PC-3 (cell line): ENCODE measurements around the gene GALNT18. TPM values are rescaled to one million over a fixed set of nuclear protein-coding genes. Genes with fewer than 3 reads are reported as not detected.

Source experiments
- ATAC-seq: fragments of 200-7000 bp; cut with Tn5 transposase; 2 replicates; pipeline ENCODE4 v1.9.1; 2020; ENCODE audit warnings: mild to moderate bottlenecking, moderate library complexity
- BruUV-seq: library from RNA; stranded (reverse); fragments of 400-500 nt; replicated peaks from 2 replicates; lab custom pipeline; 2021; lab: Mats Ljungman, UMichigan
- CTCF ChIA-PET: fragments of 300-600 bp; sonication (Branson Sonifier 250); formaldehyde crosslinking; loops from one replicate; lab custom pipeline; 2022; ENCODE audit warnings: antibody characterized with exemption; lab: Charles Lee
- POLR2A ChIA-PET: fragments of 300-600 bp; sonication (Branson Sonifier 250); formaldehyde crosslinking; loops from one replicate; lab custom pipeline; 2022; ENCODE audit warnings: antibody characterized with exemption; ENCODE audit not compliant: unreplicated experiment; lab: Charles Lee
- DNase-seq: peaks from one replicate; pipeline ENCODE4 v3.0.0-alpha.2; 2015
- H2AFZ ChIP-seq: fragments of 300-600 bp; sonication (generic); 2 replicates; pipeline ENCODE4 v1.6.0; 2016; ENCODE audit warnings: antibody characterized with exemption, low read length
- H3F3A ChIP-seq: fragments of 300-600 bp; sonication (generic); one replicate; pipeline ENCODE4 v1.6.0; 2017; ENCODE audit warnings: antibody characterized with exemption, low read length, control low read depth, mild to moderate bottlenecking; ENCODE audit not compliant: unreplicated experiment
- H3K27ac ChIP-seq: fragments of 300-600 bp; sonication (generic); 2 replicates; pipeline ENCODE4 v1.5.1; 2016; ENCODE audit warnings: mild to moderate bottlenecking, low read length
- H3K27me3 ChIP-seq: fragments of 300-600 bp; sonication (generic); 2 replicates; pipeline ENCODE4 v1.6.1; 2016; ENCODE audit warnings: low read length, mixed read lengths
- H3K36me3 ChIP-seq: fragments of 300-600 bp; sonication (generic); 2 replicates; pipeline ENCODE4 v1.6.1; 2016; ENCODE audit warnings: low read depth, mixed run types, low read length, mixed read lengths
- H3K4me1 ChIP-seq: fragments of 300-600 bp; sonication (generic); 2 replicates; pipeline ENCODE4 v1.5.1; 2016; ENCODE audit warnings: low read length; ENCODE audit not compliant: insufficient read depth
- H3K4me2 ChIP-seq: fragments of 300-600 bp; sonication (generic); 2 replicates; pipeline ENCODE4 v1.6.0; 2016; ENCODE audit warnings: low read length
- H3K4me3 ChIP-seq: fragments of 300-600 bp; sonication (generic); 2 replicates; pipeline ENCODE4 v1.5.1; 2016; ENCODE audit warnings: mild to moderate bottlenecking, low read length, mixed read lengths
- H3K79me2 ChIP-seq: fragments of 300-600 bp; sonication (generic); 2 replicates; pipeline ENCODE4 v1.6.1; 2017; ENCODE audit warnings: low read length, mixed read lengths
- H3K9ac ChIP-seq: fragments of 300-600 bp; sonication (generic); 2 replicates; pipeline ENCODE4 v1.6.0; 2016; ENCODE audit warnings: mild to moderate bottlenecking, low read length
- H3K9me2 ChIP-seq: fragments of 300-600 bp; sonication (generic); replicated peaks from 2 replicates; pipeline ENCODE4 v1.6.1; 2016; ENCODE audit warnings: mixed run types, low read length, mixed read lengths
- H3K9me3 ChIP-seq: fragments of 300-600 bp; sonication (generic); 2 replicates; pipeline ENCODE4 v1.6.1; 2016; ENCODE audit warnings: low read length, mixed read lengths
- H4K20me1 ChIP-seq: fragments of 300-600 bp; sonication (generic); 2 replicates; pipeline ENCODE4 v1.6.1; 2016; ENCODE audit warnings: low read length, mixed read lengths
- CTCF ChIP-seq: fragments of 300-600 bp; sonication (generic); conservative IDR thresholded peaks from 2 replicates; pipeline ENCODE4 v1.5.1; 2017; ENCODE audit warnings: antibody characterized with exemption, low read depth, mild to moderate bottlenecking, low read length
- EZH2 ChIP-seq: fragments of 300-600 bp; sonication (generic); IDR thresholded peaks from one replicate; pipeline ENCODE4 v1.6.1; 2017; ENCODE audit warnings: antibody characterized with exemption, mild to moderate bottlenecking, low read length; ENCODE audit not compliant: unreplicated experiment
- EZH2phosphoT487 ChIP-seq: fragments of 300-600 bp; sonication (generic); IDR thresholded peaks from 2 replicates; pipeline ENCODE4 v1.6.1; 2018; ENCODE audit warnings: mild to moderate bottlenecking, antibody characterized with exemption, low read length, borderline replicate concordance
- intact Hi-C: fragments of 100-400 bp; cut with micrococcal nuclease; formaldehyde crosslinking; loops from 2 replicates; pipeline ENCODE4 v1.9.0; 2023
- total RNA-seq: library from RNA; depleted of rRNA; stranded (reverse); fragments of >200 nt; gene quantifications from 2 replicates; pipeline ENCODE4 v1.2.3, GENCODE V29; 2014

GALNT18 gene
- total RNA-seq, 1 experiment from 2014 or later = 34.5 TPM

GRCh38 chr11:11537372-11537771 is 84.4 kb downstream of the GALNT18 start:
- H3K27ac ChIP-seq = no peak overlapping the region
- ATAC-seq = no peak
- H3K9ac ChIP-seq = no peak overlapping the region
- H4K20me1 ChIP-seq = no peaks in the 10 kb centered on the region
- H3K79me2 ChIP-seq = 0 out of 2 replicates have a peak, but pooled peaks cover 11% of the 10 kb centered on the region
- intact Hi-C loops = no loop called here
- no peaks in the 10 kb centered on the region for H3K27me3 ChIP-seq
- H3F3A ChIP-seq = no peaks in the 10 kb centered on the region
- POLR2A ChIA-PET = no interaction called here
- BruUV-seq = no TSS peak
- no peaks in the 10 kb centered on the region for H3K9me3 ChIP-seq
- no peak overlapping the region for H3K4me3 ChIP-seq
- H3K4me1 ChIP-seq = no peaks in the 10 kb centered on the region
- no peaks in the 10 kb centered on the region for H3K36me3 ChIP-seq
- CTCF ChIA-PET = no interaction called here
- H3K9me2 ChIP-seq = no peaks in the 10 kb centered on the region
- DNase-seq = no peak
- no peak for TF ChIP-seq CTCF
- TF ChIP-seq EZH2phosphoT487 = no peak
- no peak for TF ChIP-seq EZH2
- no peak overlapping the region for H3K4me2 ChIP-seq
- H2AFZ ChIP-seq = no peak overlapping the region

DNA sequence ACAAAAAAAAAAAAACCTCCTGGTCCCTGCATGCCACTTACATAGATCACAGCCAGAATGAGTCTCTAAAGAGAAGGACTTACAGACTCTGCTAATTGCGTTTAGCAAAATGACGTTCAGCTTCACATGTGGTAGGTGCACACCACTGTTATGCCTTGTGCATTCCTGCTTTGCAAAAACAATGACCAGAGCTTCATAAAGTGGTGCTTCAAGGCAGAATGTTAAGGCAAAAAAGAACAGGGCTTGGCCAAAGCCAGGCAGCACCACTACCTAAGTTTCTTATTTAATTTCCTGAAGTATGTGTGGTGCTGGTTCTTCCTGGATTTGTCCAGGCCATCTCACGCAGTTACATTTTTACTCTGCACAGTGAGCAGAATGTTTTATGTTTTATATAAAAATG is 85.2 kb downstream of the GALNT18 start:
- no peak overlapping the region for H3K9ac ChIP-seq
- H3K27ac ChIP-seq = no peak overlapping the region
- TF ChIP-seq CTCF (no peak), EZH2phosphoT487 (no peak), EZH2 (no peak)

GRCh38 chr11:11535611-11536010 is 86.2 kb downstream of the GALNT18 start:
- ATAC-seq = no peak

More for the DNA sequence above, 85.2 kb downstream of the GALNT18 start:
- ATAC-seq (no peak), DNase-seq (no peak)
- Histone ChIP-seq H3K27me3 (no peaks in the 10 kb centered on the region), H3K9me3 (no peaks in the 10 kb centered on the region), H3K4me3 (no peak overlapping the region), H3K36me3 (no peaks in the 10 kb centered on the region), H3F3A (no peaks in the 10 kb centered on the region), H3K9me2 (no peaks in the 10 kb centered on the region), H3K4me2 (no peak overlapping the region), H4K20me1 (no peaks in the 10 kb centered on the region), H3K79me2 (0 out of 2 replicates have a peak, but pooled peaks cover 11% of the 10 kb centered on the region), H2AFZ (no peak overlapping the region), H3K4me1 (no peaks in the 10 kb centered on the region)
- no TSS peak for BruUV-seq
- ChIA-PET CTCF (no interaction called here), POLR2A (no interaction called here)
- intact Hi-C loops = no loop called here

More at GRCh38 chr11:11535611-11536010, 86.2 kb downstream of the GALNT18 start:
- ChIA-PET POLR2A (no interaction called here), CTCF (no interaction called here)
- no peak for TF ChIP-seq CTCF
- no peak for TF ChIP-seq EZH2phosphoT487
- TF ChIP-seq EZH2 = no peak
- no peaks in the 10 kb centered on the region for H3K9me3 ChIP-seq
- 0 out of 2 replicates have a peak, but pooled peaks cover 11% of the 10 kb centered on the region for H3K79me2 ChIP-seq
- H2AFZ ChIP-seq = no peak overlapping the region
- no peak overlapping the region for H3K27ac ChIP-seq
- no peak overlapping the region for H3K4me3 ChIP-seq
- no TSS peak for BruUV-seq
- DNase-seq = no peak
- no peaks in the 10 kb centered on the region for H3K9me2 ChIP-seq
- intact Hi-C loops = no loop called here
- no peaks in the 10 kb centered on the region for H4K20me1 ChIP-seq
- no peaks in the 10 kb centered on the region for H3K27me3 ChIP-seq
- no peaks in the 10 kb centered on the region for H3F3A ChIP-seq
- H3K36me3 ChIP-seq = no peaks in the 10 kb centered on the region
- H3K4me2 ChIP-seq = no peak overlapping the region
- no peaks in the 10 kb centered on the region for H3K4me1 ChIP-seq
- no peak overlapping the region for H3K9ac ChIP-seq
